GM12878 (cell line): ENCODE measurements around the gene NCF4. TPM values are rescaled to one million over a fixed set of nuclear protein-coding genes. Genes with fewer than 3 reads are reported as not detected.

Experiments
- ATAC-seq: fragments of 200-7000 bp; cut with Tn5 transposase; 3 replicates; pipeline ENCODE4 v1.9.1; 2020; ENCODE audit warnings: mild to moderate bottlenecking, moderate library complexity
- BruUV-seq: library from RNA; stranded (reverse); fragments of 400-500 nt; replicated peaks from 2 replicates; lab custom pipeline; 2021; lab: Mats Ljungman, UMichigan
- CTCF ChIA-PET: fragments of 300-600 bp; sonication (Branson Sonifier 250); formaldehyde crosslinking; extraction: SDS; loops from one replicate; lab custom pipeline; 2021; ENCODE audit warnings: inconsistent platforms; lab: Yijun Ruan, JAX
- POLR2A ChIA-PET: fragments of 350-600 bp; formaldehyde crosslinking; extraction: SDS; loops from one replicate; lab custom pipeline; 2021; ENCODE audit warnings: inconsistent platforms; lab: Charles Lee
- RAD21 ChIA-PET: fragments of 300-600 bp; sonication (Branson Sonifier 250); formaldehyde crosslinking; loops from one replicate; lab custom pipeline; 2023; ENCODE audit warnings: antibody characterized with exemption; ENCODE audit not compliant: unreplicated experiment; lab: Charles Lee
- SMC1A ChIA-PET: fragments of 300-600 bp; sonication (Branson Sonifier 250); formaldehyde crosslinking; loops from one replicate; lab custom pipeline; 2023; ENCODE audit not compliant: unreplicated experiment, uncharacterized antibody; lab: Charles Lee
- DNase-seq: peaks from one replicate; pipeline ENCODE4 v3.0.0-alpha.2; 2011; ENCODE audit warnings: low read depth, low spot score
- FAIRE-seq: peaks from 3 replicates; lab custom pipeline; 2011; peaks lifted over from hg19 to GRCh38; lab: Jason Lieb, UNC
- H2AFZ ChIP-seq: 2 replicates; pipeline ENCODE4 v1.6.0; 2011; ENCODE audit warnings: low read depth, low read length, control low read depth; ENCODE audit not compliant: control insufficient read depth
- H3K27ac ChIP-seq: 2 replicates; pipeline ENCODE4 v1.5.1; 2011; ENCODE audit warnings: control low read depth; ENCODE audit not compliant: control insufficient read depth, insufficient read depth
- H3K27me3 ChIP-seq, 2 experiments: replicated peaks in 1 of 2; 2 replicates each; pipeline versions ENCODE4 v1.6.0 to v1.6.1; 2011; ENCODE audit warnings: low read length in 1 of 2; ENCODE audit not compliant: control insufficient read depth in 2 of 2, insufficient read depth in 2 of 2
- H3K36me3 ChIP-seq, 2 experiments: 2 replicates each; pipeline ENCODE4 v1.5.1; 2011; ENCODE audit warnings: low read length in 1 of 2; ENCODE audit not compliant: control insufficient read depth in 2 of 2, insufficient read depth in 2 of 2
- H3K4me1 ChIP-seq: 2 replicates; pipeline ENCODE4 v1.6.1; 2011; ENCODE audit warnings: mild to moderate bottlenecking, low read length, moderate library complexity, mixed read lengths; ENCODE audit not compliant: control insufficient read depth, insufficient read depth
- H3K4me2 ChIP-seq: 2 replicates; pipeline ENCODE4 v1.6.0; 2011; ENCODE audit warnings: control low read depth; ENCODE audit not compliant: control insufficient read depth, insufficient read depth
- H3K4me3 ChIP-seq: fragments of 200-600 bp; sonication (generic); 2 replicates; pipeline ENCODE4 v1.5.1; 2016
- H3K79me2 ChIP-seq: 2 replicates; pipeline ENCODE4 v1.6.0; 2011; ENCODE audit warnings: low read length; ENCODE audit not compliant: control insufficient read depth, insufficient read depth
- H3K9ac ChIP-seq: 2 replicates; pipeline ENCODE4 v1.8.0; 2011; ENCODE audit warnings: low read length, control low read depth, mixed read lengths; ENCODE audit not compliant: control insufficient read depth, insufficient read depth
- H3K9me3 ChIP-seq: replicated peaks from 3 replicates; pipeline ENCODE4 v1.5.1; 2011; ENCODE audit warnings: mild to moderate bottlenecking, low read length; ENCODE audit not compliant: control insufficient read depth, insufficient read depth
- H4K20me1 ChIP-seq: 2 replicates; pipeline ENCODE4 v1.6.0; 2011; ENCODE audit not compliant: control insufficient read depth, insufficient read depth
- BCL11A ChIP-seq: IDR thresholded peaks from 2 replicates; pipeline ENCODE4 v1.6.1; 2011; ENCODE audit warnings: low read depth, low read length
- EP300 ChIP-seq, 2 experiments: fragments of 150-350 bp in 1 of 2; IDR thresholded peaks; 2 replicates each; pipeline ENCODE4 v1.6.1; 2011 to 2012; ENCODE audit warnings: low read depth in 2 of 2, low read length in 2 of 2, borderline replicate concordance in 1 of 2, improper control_type of control experiment in 1 of 2, inconsistent platforms in 1 of 2; ENCODE audit not compliant: control insufficient read depth in 1 of 2
- MLLT1 ChIP-seq: fragments of 450-650 bp; IDR thresholded peaks from 2 replicates; pipeline ENCODE4 v1.6.1; 2016; ENCODE audit warnings: mild to moderate bottlenecking
- MYC ChIP-seq: IDR thresholded peaks from 2 replicates; pipeline ENCODE4 v1.6.1; 2011; ENCODE audit warnings: mild to moderate bottlenecking, low read length, moderate library complexity, inconsistent platforms; ENCODE audit not compliant: insufficient read depth, insufficient replicate concordance, insufficient read length, severe bottlenecking
- NBN ChIP-seq: fragments of 450-650 bp; IDR thresholded peaks from 2 replicates; pipeline ENCODE4 v1.6.1; 2016
- NFYB ChIP-seq: IDR thresholded peaks from 2 replicates; pipeline ENCODE4 v1.6.1; 2011; ENCODE audit warnings: low read depth, mild to moderate bottlenecking, low read length, improper control_type of control experiment, moderate library complexity; ENCODE audit not compliant: insufficient read depth
- POLR2AphosphoS2 ChIP-seq: IDR thresholded peaks from 2 replicates; pipeline ENCODE4 v1.6.1; 2011; ENCODE audit warnings: low read depth, mild to moderate bottlenecking, low read length, improper control_type of control experiment, moderate library complexity
- POU2F2 ChIP-seq: IDR thresholded peaks from 3 replicates; pipeline ENCODE4 v1.6.1; 2011; ENCODE audit warnings: low read depth, mild to moderate bottlenecking, low read length, borderline replicate concordance
- RAD51 ChIP-seq: fragments of 450-650 bp; IDR thresholded peaks from 2 replicates; pipeline ENCODE4 v1.6.1; 2016; ENCODE audit warnings: moderate library complexity, mild to moderate bottlenecking, inconsistent platforms
- REST ChIP-seq: IDR thresholded peaks from 2 replicates; pipeline ENCODE4 v1.6.1; 2012; ENCODE audit warnings: mild to moderate bottlenecking, low read depth, low read length
- SIX5 ChIP-seq: IDR thresholded peaks from 2 replicates; pipeline ENCODE4 v1.6.1; 2011; ENCODE audit warnings: mild to moderate bottlenecking, low read depth, low read length, moderate library complexity; ENCODE audit not compliant: severe bottlenecking
- TAF1 ChIP-seq: IDR thresholded peaks from 2 replicates; pipeline ENCODE4 v1.6.1; 2011; ENCODE audit warnings: mild to moderate bottlenecking, low read depth, low read length, borderline replicate concordance
- USF1 ChIP-seq: IDR thresholded peaks from 2 replicates; pipeline ENCODE4 v1.6.1; 2011; ENCODE audit warnings: borderline replicate concordance, low read depth, mild to moderate bottlenecking, moderate library complexity, mixed read lengths, low read length; ENCODE audit not compliant: insufficient read depth; ENCODE audit errors: extremely low read length
- WGBS: methylation state at CpG from one replicate; pipeline ENCODE4 v1.1.6; 2016; ENCODE audit warnings: low lambda C conversion rate; ENCODE audit not compliant: insufficient replicate concordance, insufficient coverage; ENCODE audit errors: missing lambda C conversion rate; 5-methylcytosine and 5-hydroxymethylcytosine counted together
- in situ Hi-C: fragments of 300-500 bp; cut with MboI; formaldehyde crosslinking; loops from 9 replicates; pipeline ENCODE4 v1.14.3; 2018; ENCODE audit warnings: mixed read lengths
- intact Hi-C: fragments of 100-400 bp; cut with micrococcal nuclease; formaldehyde crosslinking; loops from one replicate; pipeline ENCODE4 v1.14.2; 2022; ENCODE audit not compliant: unreplicated experiment
- polyA plus RNA-seq, 11 experiments: library from polyadenylated mRNA; depleted of rRNA in 4 of 11; unstranded in 6 of 11; stranded (reverse) in 5 of 11; fragments of >200 nt; fragmentation: Nextera tagmentation in 4 of 11; fragmentation: Illumina TruSeq in 1 of 11; extraction: Ambion mirVana in 4 of 11; extraction: Trizol in 1 of 11; gene quantifications; 1 replicate in 1 of 11; 2 replicates in 10 of 11; pipeline versions ENCODE4 v1.2.1 to v1.2.3, GENCODE V29; 2011 to 2016; ENCODE audit warnings: inconsistent platforms in 2 of 11, missing spikeins in 2 of 11, low read depth in 1 of 11
- total RNA-seq, 4 experiments: library from RNA; depleted of rRNA in 3 of 4; stranded (reverse); fragments of >200 nt in 3 of 4; fragmentation: Illumina TruSeq in 1 of 4; extraction: Trizol in 1 of 4; gene quantifications; 2 replicates each; pipeline versions ENCODE4 v1.2.1 to v1.2.3, GENCODE V29; 2013 to 2021

The NCF4 gene
- total and polyA plus RNA-seq, 10 of the 15 experiments (the other 5 are each of a cell fraction or from before 2014, with no cell fraction given), result 22.9 to 136 (median 72.5) TPM

- no peaks in the 10 kb centered on the region; a peak in 1 of 4 replicates for H3K36me3 ChIP-seq
- H3K27me3 ChIP-seq, result no peaks in the 10 kb centered on the region
- RAD21 ChIA-PET, result interaction anchor here (0.8 to 3.0 kb wide), 10 partner anchors 11 to 366 kb away, joined by 3 to 26 read pairs (median 6); partner anchors contain the start of gene NCF4
- H3K9me3 ChIP-seq, result peaks cover 2% of the 10 kb centered on the region; the same call in 2 of the 3 replicates
- peaks cover 23% of the 10 kb centered on the region; the same call in 1 of the 2 replicates for H3K4me1 ChIP-seq
- CTCF ChIA-PET, result interaction anchor here (0.5 to 2.8 kb wide), 11 partner anchors 13 to 385 kb away, joined by 3 to 17 read pairs (median 4); partner anchors contain the start of gene NCF4
- H3K4me3 ChIP-seq, result peak within 1 kb of the TSS; percentile 67
- intact Hi-C loops (no loop called here), in situ Hi-C loops (no loop called here)
- H3K9ac ChIP-seq, result peak within 1 kb of the TSS; percentile 76
- no peak for DNase-seq
- peak within 1 kb of the TSS; percentile 98 for H3K4me2 ChIP-seq
- BruUV-seq, result no TSS peak
- peak within 1 kb of the TSS; percentile 64 for H2AFZ ChIP-seq
- no peaks in the 10 kb centered on the region for H4K20me1 ChIP-seq
- SMC1A ChIA-PET, result interaction anchor here (0.8 to 2.8 kb wide), 11 partner anchors 8 to 329 kb away, joined by 3 to 42 read pairs (median 3); partner anchors contain the start of gene NCF4
- H3K27ac ChIP-seq, result peak within 1 kb of the TSS; percentile 68
- POLR2A ChIA-PET, result interaction anchor here (0.6 to 2.5 kb wide), 10 partner anchors 12 to 309 kb away, joined by 3 to 25 read pairs (median 5); no protein-coding TSS in a partner anchor
- WGBS, result under 1% methylated on average over 18 of the region's 18 CpGs
- H3K79me2 ChIP-seq, result peaks cover 27% of the 10 kb centered on the region
- peak; percentile 78 for ATAC-seq
- FAIRE-seq, result no peak
- peak; percentile 88 for TF ChIP-seq MLLT1
- TF ChIP-seq MYC, result no peak
- no peak for TF ChIP-seq EP300 (IDR thresholded peaks at IDR 0.05; ENCODE audit: borderline replicate concordance in 1 of 2, control insufficient read depth in 1 of 2, low read depth in 2 of 2, low read length in 2 of 2)
- no peak for TF ChIP-seq REST
- TF ChIP-seq RAD51, result peak; percentile 90
- 0 out of 2 replicates have a peak, but pooled peaks have one; percentile 28 for TF ChIP-seq TAF1
- TF ChIP-seq SIX5, result no peak
- TF ChIP-seq NBN, result 0 out of 2 replicates have a peak, but pooled peaks have one; percentile 35
- no peak for TF ChIP-seq NFYB
- TF ChIP-seq BCL11A, result 0 out of 2 replicates have a peak, but pooled peaks have one; percentile 11
- peak; percentile 64 for TF ChIP-seq USF1
- no peak for TF ChIP-seq POLR2AphosphoS2
- no peak for TF ChIP-seq POU2F2
These were observed 52.9 kb downstream of the NCF4 start, which contains the start of gene CSF2RB for GRCh38 chr22:36913427-36914389. Gene CSF2RB (plus strand): TSS chr22:36913628. CDS start chr22:36922208, 8,580 bp downstream.
